ENCODE data around the gene HOXA13.

DNA sequence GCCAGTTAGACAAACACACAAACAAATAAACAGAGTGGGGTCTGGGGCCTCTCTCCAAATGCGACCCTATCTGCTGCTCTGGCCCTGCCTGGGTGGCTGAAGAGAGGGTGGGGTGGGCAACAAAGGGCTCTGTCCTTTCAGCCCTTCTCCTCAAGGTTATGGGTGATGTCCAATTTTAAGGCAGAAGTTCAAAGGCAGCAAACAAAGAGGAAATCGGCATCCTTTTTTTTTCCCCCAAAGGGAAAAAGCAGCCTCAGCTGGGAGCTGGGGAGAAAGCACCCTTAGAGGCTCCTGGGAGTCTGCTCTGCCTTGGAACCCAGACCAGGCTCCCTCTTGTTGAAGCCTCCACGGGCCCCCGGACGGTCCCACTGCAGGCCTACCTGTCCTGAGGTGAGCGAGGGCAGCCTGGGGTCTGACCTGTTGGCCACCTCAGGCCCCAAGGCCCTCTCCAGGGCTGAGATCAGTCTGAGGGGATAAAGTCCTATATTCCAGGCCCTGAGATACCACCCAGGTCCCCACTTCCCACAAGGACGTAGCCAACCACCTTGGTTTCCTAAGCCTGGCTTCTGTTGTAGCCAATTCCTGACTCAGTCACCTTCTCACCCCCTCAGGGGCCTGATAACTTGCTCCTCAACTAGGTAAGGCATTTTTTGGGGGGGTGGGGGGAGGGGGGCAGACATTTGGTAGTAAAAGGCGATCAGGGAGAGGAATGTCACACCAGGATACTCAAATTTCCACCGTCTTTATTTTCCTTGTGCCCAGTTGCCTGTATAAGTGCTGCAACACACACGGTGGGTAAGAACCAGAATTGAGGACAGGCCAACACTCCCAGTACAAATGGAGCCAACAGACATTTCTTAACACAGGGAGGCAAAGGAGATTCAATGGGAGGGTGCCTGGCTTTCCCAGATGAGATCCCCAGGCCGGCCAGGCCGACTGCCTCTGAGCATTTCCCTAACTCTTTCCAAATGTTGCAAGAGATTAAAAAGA lies 19.2 kb downstream of the HOXA13 start:
- TF ChIP-seq, protein P1, sequence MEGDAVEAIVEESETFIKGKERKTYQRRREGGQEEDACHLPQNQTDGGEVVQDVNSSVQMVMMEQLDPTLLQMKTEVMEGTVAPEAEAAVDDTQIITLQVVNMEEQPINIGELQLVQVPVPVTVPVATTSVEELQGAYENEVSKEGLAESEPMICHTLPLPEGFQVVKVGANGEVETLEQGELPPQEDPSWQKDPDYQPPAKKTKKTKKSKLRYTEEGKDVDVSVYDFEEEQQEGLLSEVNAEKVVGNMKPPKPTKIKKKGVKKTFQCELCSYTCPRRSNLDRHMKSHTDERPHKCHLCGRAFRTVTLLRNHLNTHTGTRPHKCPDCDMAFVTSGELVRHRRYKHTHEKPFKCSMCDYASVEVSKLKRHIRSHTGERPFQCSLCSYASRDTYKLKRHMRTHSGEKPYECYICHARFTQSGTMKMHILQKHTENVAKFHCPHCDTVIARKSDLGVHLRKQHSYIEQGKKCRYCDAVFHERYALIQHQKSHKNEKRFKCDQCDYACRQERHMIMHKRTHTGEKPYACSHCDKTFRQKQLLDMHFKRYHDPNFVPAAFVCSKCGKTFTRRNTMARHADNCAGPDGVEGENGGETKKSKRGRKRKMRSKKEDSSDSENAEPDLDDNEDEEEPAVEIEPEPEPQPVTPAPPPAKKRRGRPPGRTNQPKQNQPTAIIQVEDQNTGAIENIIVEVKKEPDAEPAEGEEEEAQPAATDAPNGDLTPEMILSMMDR (IDR thresholded peaks at IDR 0.05) = no peak
- no peak for TF ChIP-seq POLR2A (IDR thresholded peaks at IDR 0.05)
- TF ChIP-seq POLR2AphosphoS5 (IDR thresholded peaks at IDR 0.05) = no peak
- TF ChIP-seq EP300 (IDR thresholded peaks at IDR 0.05) = no peak

Measured in upper lobe of left lung (tissue), 4 donors.